ENCODE results near the gene FOLR1.
A peak's percentile ranks its signal among the peaks of the same experiment; 100 is the strongest.

FOLR1 gene

DNA sequence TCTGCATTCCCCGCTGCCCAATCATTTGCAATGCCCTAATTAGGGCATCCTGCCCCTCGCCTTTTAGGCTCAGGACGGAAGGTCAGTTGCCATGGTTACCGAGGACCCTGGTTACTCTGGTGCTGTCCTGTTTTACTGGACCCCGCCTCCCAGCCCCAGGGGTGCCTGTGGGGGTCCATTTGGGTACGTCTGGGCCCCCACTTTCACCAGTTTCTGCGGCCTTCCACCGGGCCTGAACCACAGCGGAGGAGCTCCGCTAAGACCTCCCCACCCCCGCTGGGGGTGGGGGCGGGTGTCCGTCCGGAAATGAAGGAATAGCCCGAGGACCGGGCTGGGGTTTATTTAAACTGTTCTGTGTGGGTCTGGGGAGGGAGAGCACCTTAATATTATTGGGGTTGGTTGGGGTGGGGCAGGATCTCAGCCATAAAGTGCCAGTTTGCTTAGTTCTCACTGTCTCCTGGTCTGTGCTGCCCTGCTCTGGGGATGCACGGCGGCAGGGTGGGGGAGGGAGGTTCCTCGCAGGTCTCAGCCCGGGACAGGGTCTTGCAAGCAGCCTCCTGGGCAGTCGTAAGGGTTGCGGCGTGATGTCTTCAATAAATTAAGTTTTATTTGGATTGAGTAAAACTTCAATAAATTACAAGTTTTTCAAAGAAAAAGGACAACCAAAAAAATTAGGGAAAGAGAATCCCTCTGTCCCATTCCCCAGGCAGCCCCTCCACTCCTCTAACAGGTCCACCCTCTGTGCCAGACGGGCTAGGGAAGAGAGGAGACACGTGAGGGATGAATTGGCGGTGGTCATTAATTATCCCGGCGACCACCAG lies 46.8 kb downstream of the FOLR1 start:
- H3K4me3 ChIP-seq (ENCODE audit: low read depth, low read length): no peak overlapping the region
- DNase-seq (ENCODE audit: low read depth): no peak
- TF ChIP-seq, protein P1, sequence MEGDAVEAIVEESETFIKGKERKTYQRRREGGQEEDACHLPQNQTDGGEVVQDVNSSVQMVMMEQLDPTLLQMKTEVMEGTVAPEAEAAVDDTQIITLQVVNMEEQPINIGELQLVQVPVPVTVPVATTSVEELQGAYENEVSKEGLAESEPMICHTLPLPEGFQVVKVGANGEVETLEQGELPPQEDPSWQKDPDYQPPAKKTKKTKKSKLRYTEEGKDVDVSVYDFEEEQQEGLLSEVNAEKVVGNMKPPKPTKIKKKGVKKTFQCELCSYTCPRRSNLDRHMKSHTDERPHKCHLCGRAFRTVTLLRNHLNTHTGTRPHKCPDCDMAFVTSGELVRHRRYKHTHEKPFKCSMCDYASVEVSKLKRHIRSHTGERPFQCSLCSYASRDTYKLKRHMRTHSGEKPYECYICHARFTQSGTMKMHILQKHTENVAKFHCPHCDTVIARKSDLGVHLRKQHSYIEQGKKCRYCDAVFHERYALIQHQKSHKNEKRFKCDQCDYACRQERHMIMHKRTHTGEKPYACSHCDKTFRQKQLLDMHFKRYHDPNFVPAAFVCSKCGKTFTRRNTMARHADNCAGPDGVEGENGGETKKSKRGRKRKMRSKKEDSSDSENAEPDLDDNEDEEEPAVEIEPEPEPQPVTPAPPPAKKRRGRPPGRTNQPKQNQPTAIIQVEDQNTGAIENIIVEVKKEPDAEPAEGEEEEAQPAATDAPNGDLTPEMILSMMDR (IDR thresholded peaks at IDR 0.05; ENCODE audit: insufficient read depth, low read depth, low read length, missing control alignments): no peak

DNA sequence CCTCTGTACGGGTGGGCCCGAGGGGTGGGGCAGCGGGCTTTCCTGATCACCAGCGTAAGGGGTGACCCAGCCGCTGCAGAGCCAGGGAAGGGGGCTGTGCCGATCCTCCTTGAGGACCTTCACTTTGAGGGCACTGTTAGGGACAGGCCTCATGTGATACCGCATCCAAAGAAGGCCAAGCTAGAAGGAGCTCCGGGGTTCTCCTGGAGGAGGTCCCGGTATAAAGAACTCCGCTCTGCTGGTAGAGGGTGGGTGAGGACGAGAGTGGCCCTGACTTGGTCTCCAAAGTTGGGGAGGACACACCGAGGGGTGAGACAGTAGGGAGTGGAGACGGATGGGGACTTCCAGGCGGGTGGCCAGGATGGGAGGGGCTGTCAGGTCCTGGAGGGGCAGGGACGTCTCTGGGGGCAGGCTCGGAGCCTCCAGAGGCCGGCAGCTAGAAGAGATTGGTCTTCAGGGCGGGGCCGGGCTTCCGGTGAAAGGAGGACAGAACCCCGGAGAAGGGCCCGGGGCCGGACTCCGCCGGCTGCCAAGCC lies 47.4 kb downstream of the FOLR1 start:
- H3K4me3 ChIP-seq (ENCODE audit: low read depth, low read length): peak overlapping the region; percentile 17
- DNase-seq (ENCODE audit: low read depth): peak; percentile 55
- TF ChIP-seq, protein P1 (IDR thresholded peaks at IDR 0.05; ENCODE audit: insufficient read depth, low read depth, low read length, missing control alignments): no peak

DNA sequence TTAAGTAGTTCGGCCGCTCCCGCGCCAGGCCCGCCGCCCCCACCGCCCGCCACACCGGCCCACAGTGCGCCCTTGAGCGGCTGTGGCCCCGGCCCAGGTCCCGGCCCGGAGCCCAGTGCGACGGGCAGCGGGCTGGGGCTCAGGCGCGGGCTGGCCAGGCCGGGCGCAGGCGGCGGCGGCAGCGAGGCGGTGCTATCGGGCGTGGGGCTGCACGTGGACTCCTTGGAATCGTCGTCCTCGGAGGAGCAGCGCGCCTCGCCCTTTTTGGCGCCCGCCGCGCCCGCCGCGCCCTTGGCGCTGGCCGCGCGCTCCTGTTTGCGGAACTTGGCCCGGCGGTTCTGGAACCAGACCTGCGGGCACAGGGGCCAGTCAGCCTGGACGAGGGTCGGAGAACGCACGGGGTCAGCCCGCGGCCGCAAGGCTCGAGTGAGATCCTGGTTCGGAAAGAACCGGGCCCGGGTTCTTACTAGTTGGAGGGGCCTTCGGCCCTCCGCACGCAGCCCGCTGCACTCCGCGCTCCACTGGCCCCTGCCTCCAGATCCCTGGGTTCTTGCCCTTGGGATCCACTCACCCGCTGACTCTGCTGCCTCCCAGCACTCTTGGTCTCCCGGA lies 48.0 kb downstream of the FOLR1 start:
- no peak for DNase-seq (ENCODE audit: low read depth)
- no peak overlapping the region for H3K4me3 ChIP-seq (ENCODE audit: low read depth, low read length)
- TF ChIP-seq, protein P1 (IDR thresholded peaks at IDR 0.05; ENCODE audit: insufficient read depth, low read depth, low read length, missing control alignments): no peak

DNA sequence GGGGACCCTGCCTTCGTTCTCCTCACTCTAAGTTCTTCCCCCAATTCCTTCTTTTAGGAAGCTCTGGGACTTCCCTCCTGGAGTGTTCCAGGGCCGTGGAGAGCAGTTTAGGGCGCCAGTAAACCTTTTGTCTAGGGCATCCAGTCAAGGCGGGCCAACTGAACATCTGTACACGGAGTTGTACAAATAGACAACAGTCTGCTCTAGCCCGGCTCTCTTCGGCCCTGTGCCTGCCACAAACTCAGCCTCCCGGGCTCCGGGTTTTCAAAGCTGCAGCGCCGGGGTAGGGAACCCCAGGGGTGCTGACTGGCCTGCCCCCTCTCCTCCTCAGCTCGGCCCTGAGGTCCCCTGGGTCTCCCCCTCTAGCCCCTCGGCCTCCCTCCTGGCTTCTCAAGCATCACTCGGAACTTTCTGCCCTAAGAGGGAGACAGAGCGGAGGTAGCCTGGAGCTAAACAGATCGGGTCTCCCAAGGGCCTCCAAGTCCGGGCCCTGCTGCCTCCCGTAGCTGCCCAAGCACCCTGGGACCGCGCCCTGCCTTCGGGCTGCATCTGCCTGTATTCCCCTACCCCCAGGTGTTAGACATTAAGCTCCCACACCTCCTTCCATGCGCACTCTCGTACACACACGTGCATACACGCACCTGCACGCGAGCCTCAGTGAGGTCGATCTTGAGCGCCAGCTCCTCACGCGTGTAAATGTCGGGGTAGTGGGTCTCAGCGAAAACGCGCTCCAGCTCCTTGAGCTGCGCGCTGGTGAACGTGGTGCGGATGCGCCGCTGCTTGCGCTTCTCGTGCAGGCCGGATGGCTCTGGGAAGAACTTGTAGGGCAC lies 48.7 kb downstream of the FOLR1 start:
- TF ChIP-seq, protein P1 (IDR thresholded peaks at IDR 0.05; ENCODE audit: insufficient read depth, low read depth, low read length, missing control alignments): no peak
- H3K4me3 ChIP-seq (ENCODE audit: low read depth, low read length): no peak overlapping the region
- DNase-seq (ENCODE audit: low read depth): no peak

DNA sequence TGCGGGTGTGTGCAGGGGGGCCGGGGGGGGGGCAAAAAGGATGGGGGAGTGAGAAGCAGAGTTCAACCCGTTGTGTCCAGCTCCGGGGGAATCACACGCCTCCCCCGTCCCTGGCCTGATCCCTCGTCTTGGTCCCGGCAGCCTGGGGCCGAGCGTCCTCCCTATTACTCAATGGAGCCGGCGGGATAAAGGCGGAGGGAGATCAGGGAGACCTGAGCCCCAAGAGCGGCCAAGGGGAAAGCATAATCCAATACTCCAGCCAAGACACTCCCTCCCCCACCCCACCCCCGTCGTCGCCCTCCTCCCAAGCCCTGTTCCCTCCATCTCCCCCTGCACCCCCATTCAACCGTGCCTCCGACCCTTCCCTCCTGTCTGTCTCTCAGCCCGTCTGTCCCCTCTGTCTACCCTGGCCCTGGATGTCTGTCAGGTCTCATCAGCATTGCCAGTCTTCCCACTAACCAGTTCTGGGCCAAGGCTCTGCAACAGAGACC lies 49.4 kb downstream of the FOLR1 start:
- TF ChIP-seq, protein P1 (IDR thresholded peaks at IDR 0.05; ENCODE audit: insufficient read depth, low read depth, low read length, missing control alignments): no peak
- no peak overlapping the region for H3K4me3 ChIP-seq (ENCODE audit: low read depth, low read length)
- no peak for DNase-seq (ENCODE audit: low read depth)

DNA sequence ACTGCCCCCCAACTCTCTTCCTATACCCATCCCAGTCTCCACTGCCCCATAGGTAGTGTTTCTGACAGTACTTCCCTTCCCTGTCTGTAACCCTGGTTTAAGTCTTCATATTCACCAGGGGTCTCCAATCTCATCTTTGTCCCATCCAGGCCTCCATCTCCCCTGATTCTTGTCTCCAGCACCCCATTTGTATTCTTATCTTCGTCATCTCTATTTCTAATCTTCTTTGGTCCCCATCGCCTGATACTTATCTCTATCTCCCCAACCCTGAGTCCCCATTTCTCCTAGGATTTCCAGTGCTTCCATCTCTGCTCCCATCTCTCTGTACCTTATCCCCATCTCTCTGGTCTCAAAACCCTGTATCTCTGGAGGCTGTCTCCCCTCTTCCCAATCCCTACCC lies 50.2 kb downstream of the FOLR1 start:
- no peak overlapping the region for H3K4me3 ChIP-seq (ENCODE audit: low read depth, low read length)
- no peak for DNase-seq (ENCODE audit: low read depth)
- TF ChIP-seq, protein P1 (IDR thresholded peaks at IDR 0.05; ENCODE audit: insufficient read depth, low read depth, low read length, missing control alignments): no peak

Data from GM12865 (cell line).